Stimulated activated CD4-positive, alpha-beta T cell treated with anti-CD3 and anti-CD28 coated beads, TNF-alpha, amount 100 ng/mL, for 24 hours (primary cell): ENCODE data around the gene SCFD2.
"Not testable (repeated sequence)": the region's sequence is repeated elsewhere in the genome, so short reads cannot be mapped to it uniquely, and the experiment has no call there.

ENCODE experiments used
- DNase-seq, 3 experiments: peaks; one replicate each; pipeline ENCODE4 v3.0.0-alpha.2; 2020; ENCODE audit warnings: low read depth in 3 of 3

The SCFD2 gene

DNA sequence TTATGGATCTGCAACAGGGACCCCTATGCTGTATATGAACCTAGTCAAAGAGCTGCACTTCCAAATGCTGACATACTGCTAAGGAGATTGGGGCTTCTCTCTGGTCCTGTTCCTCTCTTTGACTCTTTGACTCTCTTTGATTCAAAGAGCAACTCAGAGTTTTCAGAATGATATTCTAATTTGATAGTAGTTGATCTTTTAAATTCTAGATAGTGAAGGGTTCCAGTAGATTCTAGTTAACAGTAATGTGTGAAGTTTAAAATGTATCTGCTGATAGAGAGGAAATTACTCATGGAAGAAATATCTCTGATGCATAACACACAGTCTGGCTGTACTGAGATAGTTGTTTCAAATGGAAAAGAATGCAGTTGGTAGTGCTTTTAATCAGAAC is 264.7 kb downstream of the SCFD2 start:
- DNase-seq, result no peak

DNA sequence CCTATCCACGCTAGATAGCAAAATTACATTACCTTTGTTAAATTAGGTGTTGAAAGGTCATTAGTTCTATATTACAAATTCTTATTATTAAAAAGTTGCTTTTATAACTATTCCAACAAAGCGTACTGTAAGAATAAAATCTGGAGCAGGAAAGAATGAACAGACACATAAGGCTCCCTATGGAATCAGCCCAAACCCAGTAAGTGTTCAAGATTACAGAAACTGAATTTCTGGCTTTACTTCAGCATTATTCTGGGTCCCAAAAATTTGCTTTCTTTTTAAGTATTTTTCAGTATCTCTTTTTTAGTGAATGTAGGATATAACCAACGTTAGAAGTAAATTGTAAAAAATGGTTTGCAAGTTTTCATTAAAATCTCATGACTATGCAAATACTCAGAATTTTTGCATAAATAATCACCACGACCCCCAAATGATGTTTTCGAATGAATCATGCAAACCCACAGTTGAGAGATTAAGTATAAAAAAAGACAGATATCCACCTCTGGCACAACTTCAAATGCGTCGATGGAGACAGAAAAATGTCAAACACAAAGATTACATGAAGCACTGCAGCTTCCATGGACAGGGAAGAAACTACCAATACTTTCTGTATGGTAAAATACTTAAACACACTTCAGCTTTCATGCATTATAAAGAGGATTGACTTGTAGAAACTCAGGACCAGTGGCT is 265.2 kb downstream of the SCFD2 start:
- no peak for DNase-seq

DNA sequence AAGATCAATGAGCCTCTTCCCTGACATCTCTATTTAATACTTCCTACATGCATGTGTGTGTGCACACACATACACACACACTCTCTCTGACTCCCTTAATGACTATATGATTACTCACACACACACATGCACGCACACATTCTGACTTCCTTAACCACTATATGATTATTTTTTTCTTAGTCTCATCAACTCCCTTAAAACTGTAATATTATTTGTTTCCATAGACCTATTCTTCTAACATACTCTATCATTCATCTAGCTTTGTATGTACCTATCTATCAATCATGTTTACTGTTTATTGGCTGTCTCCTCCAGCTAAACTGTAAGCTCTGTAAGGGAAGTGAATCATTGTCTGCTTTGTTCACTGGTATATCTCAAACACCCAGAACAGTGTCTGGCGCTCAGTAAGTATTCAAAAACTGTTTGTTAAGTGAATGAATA is 267.2 kb downstream of the SCFD2 start:
- no peak for DNase-seq

DNA sequence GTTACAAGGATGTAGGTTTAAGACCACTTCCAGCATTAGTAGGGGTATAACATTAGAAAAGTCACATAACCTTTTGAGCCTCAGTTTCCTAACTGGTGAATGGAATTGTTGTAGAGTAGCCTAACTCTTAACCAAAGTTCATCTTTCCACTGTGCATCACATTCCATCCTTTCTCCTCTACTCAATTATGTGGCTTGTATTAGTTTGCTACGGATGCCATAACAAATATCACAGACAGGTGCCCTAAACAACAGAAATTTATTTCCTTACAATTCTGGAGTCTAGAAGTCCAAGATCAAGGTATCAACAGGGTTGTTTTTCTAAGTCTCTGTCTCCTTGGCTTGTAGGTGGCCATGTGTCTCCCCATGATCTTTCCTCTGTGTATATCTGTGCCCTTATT is 271.8 kb downstream of the SCFD2 start:
- no peak for DNase-seq

DNA sequence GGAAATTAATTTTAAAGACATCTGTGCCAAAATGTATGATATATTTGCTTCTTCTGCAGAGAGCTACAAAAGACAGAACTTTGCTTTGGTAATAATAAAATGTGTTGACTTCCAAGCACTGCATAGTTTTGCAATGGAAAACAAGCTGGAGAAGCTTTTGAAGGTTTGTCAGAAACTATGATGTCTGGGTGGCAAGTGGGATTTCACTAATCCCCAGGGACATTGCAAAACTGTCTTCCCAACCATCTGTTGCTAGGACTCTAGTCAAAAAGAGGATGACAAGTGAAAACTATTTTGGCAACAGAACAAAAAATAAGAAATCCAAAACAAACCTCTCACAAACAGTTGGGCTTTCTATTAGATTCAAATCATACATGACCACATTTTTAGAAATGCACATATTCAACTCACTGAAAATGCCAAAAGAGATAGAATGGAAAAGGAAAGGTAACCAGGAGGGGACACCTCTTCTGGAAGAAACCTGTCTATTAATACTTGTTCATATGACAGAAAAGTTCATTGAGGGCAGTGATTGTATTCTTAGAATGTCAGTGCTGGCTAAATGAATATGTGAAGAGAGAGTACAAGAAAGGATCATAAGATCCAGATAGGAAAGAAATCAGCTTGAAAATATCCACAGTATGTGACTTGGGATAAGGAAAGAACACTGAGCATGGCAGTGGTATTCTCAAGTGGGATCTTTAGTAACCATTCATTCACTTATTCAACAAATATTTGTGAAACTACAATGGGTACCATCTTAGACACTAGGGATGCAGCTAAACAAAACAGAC is 275.7 kb downstream of the SCFD2 start:
- no peak for DNase-seq

DNA sequence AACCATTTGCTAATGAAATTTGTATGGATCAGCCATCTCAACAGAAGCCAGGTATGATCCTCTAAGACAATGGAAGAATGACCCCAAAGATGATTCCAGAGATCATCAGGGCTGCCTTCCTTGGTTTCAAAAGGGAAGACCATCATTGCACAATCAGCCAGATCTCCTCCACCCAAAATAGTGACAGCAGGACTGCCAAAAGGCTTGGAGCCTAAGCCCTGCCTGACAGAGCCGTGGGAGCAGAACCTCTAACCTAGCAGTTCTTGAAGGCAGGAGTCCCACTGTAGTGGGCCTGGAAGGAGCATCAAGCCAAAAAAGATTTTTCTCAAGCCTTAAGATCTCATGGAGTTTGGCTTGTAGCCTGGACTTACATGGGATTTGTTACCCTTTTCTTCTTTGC is 277.7 kb downstream of the SCFD2 start:
- no peak for DNase-seq

DNA sequence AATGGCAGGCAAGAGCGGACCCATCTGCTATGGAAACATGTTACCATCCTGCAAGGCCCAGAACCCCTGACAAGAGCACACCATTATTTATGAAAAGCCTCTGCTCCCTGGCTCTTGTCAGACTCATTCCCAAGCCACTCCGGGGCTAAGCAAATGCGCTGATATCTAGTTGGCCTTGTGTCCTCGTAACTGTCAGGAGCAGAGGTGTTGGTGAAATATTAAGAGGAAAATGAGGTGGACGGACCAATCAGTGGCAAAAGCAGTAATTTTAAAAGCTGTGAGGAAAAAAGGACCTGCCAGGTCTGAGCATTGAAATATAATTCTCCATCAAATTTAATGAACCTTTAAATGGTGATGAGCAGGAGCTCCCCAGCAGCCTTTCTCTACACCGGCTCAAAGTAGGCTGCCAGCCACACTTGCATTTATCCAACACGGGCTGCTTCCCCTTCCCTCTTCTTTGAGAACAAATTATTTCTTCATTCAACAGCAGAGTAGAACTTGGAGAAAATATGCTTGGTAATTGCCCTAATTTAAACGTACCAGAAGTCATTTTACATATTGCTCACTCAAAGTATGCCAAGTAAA is 289.4 kb downstream of the SCFD2 start:
- no peak for DNase-seq

DNA sequence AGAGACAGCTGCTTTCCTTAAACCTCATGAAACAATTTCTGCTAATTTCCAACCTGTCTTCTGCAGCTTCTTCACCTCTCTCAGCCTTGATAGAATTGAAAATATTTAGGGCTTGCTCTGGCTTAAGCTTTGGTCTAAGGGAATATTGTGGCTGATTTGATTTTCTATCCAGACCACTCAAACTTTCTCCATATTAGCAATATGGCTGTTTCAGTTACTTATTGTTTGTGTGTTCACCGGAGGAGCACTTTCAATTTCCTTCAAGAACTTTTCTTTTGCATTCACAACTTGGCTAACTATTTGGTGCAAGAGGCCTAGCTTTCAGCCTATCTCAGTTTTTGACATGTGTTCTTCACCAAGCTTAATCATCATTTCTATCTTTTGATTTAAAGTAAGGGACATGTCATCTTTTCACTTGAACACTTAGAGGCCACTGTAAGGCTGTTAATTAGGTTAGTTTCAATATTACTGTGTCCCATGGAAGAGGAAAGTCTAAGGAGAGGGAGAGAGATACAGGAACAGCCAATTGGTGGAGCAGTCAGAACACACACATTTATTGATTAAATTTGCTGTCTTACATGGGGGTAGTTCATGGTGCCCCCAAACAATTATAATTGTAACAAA is 290.6 kb downstream of the SCFD2 start:
- DNase-seq, result no peak

DNA sequence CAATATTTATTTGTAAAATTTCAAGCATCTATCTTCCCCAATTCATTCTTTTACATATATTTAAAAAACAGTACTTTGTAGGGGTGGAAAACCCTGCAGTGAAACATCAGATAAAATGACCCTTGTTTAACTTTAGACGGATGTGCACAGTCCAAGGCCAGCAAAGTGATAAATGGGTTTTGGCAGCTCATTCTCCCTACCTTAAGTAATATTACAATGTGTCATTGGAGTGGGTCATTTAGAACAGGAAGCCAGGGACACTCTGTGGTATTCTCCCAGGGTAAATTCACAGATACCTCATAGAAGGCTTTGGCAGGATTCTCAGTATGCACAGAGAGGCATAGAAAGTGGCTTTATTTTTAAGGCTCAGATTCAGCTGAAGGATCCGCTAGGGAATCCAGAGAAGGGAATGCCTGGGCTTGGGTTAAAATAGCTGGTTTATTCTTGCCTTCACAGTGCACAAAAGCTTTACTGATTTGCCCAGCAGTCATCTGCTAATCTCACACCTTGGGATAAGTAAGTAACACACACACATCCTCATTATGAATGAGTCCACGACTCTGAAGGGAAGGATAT is 297.0 kb downstream of the SCFD2 start:
- no peak for DNase-seq

DNA sequence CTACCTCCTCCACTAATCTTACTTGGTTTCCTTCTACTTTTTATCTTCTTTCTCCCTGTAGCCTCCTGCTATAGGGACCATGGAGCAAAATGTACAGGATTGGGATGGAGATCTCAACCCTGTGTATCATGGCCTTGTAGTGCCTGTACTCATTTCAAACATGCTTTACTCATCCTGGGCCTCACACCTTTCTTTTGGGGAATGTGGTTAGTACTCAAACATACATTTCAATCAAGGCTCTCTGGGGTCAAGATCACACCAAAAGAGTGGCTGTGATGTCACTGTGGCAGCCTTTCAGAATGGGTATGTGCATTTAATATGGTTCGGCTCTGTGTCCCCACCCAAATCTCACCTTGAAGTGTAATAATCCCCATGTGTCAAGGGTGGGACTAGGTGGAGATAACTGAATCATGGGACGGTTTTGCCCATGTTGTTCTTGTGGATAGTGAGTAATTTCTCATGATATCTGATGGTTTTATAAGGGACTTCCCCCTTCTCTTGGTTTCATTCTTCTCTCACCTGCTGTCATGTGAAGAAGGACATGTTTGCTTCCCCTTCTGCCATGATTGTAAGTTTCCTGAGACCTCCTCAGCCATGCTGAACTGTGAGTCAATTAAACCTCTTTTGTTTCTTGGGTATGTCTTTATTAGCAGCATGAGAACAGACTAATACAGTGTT is 298.6 kb downstream of the SCFD2 start:
- no peak for DNase-seq

DNA sequence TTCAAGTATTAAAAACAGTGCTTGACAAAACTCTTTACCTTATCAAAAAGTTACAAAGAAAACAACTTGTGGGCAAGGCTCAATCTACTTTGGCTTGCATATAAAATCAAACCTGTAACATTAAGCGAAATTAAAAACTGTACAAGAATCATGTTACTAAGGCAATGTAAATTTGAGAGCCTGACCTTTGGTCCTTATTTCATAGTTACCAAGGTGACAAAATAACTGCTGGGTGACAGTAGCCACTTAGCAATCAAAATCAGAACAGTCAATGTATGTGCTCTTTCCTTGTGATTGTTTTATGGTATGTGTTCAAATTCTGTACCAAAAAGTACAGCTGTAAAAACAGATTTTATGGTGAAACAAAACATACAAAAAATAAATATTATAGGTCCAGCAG is 299.7 kb downstream of the SCFD2 start:
- no peak for DNase-seq

DNA sequence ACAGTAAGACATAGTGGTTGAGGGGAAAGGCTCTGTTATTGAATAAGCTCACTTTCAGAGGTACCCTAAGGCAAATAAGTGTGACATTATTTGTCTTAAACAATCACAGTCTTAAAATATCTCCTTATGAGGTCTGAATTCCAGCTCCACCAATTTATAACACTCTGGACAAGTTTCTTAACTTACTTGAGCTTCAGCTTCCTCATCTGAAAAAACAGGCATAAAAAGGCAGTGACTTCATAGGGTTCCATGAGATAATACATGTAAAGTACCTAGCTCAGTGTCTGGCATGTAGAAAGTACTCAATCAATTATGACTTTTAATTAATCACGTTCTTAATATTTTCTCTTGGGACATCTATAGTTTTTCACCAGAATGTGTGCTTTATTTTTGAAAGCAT is 301.3 kb downstream of the SCFD2 start:
- DNase-seq, result no peak

DNA sequence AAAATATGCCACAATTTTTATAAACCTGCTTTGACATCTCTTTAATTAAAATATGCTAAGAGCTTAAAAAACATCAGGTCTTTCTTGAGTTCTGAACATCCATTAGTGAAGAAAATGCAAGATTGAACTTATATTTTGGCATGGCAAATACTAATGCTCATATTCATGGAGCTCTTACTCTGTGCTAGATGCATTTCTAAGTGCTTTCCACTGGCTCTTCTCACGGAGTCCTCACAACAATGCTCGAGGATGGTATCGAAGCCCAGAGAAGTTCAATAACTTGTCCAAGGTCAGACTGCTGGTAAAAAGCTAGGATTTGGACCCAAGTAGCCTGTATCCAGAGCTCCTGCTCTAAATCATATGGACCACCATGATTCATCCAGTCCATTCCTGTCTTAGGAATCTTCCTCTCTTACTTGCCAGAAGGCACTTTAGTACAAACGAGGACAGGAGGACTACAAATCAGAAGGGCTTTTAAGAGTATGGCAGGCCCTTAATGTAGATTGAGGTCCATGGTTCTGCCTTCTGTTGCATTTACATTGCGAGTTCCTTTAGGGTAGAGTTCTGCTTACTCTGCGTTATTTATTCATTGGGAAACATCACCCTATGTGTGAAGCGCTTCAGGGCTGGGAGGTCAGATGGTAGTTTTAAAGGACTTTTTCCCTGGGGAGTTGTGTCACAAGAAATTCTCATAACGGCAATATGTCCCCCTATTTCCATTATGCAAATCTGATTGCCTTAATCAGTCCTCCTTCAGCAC is 304.6 kb downstream of the SCFD2 start:
- DNase-seq, result no peak

DNA sequence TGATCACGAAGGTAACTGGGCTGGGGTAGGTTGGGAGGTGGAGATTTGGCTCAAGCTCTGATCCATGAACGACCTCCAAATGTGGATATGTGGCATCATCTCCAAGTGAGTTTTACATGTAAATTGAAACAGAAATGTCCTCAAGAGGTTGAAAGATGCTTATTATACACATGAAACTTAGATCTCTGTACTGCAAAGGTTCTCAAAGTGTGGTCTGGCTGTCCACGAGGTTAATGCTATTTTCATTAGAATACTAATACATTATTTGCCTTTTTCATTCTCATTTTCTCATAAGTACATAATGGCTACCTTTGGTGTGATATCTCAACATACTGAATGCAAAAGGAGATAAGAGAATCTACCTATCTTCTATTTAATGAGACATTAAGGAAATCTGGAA is 305.6 kb downstream of the SCFD2 start:
- no peak for DNase-seq

DNA sequence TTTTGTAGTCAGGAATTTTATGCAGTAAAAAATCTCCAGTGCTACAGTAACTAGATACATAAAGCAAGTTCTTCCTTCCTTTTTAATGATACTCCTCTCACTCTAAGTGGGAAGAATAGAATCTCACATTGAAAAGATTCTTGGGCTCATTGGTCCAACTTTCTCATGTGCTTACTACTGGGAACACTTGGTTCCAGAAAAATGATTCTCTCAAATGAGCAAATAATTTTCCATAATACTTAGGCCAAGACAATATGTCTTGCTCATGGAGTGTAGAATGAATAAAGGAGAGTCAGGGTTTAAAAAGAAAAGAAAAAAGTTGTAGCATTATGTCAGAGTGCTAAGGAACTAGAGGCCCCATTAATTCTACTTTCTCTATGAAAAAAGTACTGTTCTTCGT is 306.0 kb downstream of the SCFD2 start:
- no peak for DNase-seq

DNA sequence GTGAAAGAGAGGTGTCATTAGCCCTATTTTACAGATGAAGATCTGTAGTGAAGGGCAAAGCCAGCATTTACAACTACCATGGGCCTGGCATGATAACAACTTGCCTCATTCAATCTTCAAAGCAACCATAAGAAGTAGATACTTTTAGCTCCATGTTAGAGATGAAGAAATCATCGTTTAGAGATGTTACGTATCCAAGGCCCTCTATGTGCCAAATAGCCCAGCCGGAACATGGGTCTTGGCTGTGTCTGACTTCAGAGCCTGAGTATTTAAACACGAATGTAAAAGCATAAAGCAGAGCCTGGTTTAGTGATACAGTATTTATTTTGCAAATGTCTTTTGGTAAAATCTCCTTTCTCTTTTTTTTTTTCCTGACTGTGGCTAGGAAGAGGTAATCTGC is 306.6 kb downstream of the SCFD2 start:
- DNase-seq, result no peak

DNA sequence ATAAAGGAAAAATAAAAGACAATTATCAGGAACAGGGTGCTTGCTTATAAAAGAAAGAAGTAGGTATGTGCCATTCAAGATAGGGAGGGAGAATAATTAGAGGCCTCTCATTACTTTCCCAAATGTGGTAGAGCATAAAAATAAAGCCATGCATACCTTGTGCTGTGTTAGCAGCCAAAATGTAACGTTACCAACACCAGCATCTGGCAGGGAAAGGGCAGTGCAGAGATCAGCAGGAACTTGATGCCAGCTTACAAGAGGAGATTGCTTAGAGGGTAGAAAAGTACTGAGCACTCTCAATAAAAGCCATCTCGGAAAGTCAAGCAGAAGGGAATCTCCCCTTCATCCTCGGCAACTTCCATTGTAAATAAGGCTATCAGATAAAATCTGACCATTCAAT is 308.2 kb downstream of the SCFD2 start:
- no peak for DNase-seq

DNA sequence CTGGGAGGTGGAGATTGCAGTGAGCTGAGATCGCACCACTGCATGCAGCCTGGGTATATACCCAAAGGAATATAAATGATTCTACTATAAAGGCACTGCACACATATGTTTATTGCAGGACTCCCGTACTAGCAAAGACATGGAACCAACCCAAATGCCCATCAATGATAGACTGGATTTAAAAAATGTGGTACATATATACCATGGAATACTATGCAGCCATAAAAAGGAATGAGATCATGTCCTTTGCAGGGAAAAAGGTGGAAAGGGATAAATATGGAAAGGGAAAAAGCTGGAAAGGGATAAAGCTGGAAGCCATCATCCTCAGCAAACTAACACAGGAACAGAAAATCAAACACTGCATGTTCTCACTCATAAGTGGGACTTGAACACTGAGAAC is 308.8 kb downstream of the SCFD2 start:
- not testable (repeated sequence) for DNase-seq

DNA sequence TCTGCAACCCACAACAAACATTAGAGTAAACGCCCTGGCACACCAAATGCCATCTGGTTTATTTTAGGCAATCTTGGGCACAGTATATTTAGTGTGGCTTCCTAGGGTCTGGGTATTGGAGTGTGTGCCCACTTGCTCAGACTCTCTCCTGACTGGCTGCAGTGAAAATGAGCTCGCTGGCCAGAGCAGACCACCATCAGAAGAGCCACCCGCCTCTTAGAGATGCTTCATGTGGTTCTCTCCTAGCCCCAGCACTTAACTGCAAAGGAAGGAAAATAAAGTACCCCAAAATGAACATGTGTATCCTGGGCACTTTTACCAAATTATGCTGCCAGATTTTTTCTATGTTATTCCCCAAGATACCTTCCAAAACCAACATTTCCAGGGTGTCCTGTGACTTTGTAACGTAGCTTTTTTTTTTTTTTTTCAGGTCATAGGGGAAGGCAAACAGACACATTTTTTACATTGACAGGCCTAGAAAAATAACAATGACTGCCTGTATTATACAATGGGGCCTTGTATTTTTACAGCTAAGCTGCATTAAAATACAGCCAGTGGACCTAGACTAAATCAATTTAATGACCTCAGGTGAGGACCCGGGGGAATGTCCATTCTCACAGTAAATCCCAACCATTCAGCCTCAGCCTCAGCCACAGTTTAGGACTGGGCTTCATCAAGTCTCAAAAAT is 310.0 kb downstream of the SCFD2 start:
- DNase-seq, result no peak

DNA sequence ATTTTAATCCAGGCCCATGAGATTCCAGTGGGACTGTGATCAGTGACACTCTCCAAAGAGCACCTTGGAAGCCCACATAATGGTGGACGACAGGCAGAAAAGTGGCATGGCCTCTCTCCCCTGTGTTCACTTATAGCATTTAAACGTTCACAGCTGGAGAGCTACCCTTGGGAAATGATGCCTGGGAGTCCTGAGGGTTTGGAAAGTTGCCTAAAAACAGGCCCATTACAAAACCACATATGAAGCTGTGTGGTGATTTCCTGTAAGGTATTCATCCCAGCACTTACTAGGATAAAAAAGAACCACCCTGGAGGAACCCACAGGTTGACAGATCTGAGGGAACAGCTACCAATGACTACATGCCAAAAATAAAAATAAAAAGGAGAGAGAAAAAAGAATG is 310.6 kb downstream of the SCFD2 start:
- DNase-seq, result no peak
